Urothelium cell line (cell line): ENCODE results near the gene DLX1.

Experiments used
- DNase-seq: peaks from one replicate; pipeline ENCODE4 v3.0.0; 2011; ENCODE audit warnings: low spot score, mixed read lengths
- FAIRE-seq: peaks from 2 replicates; lab custom pipeline; 2011; peaks lifted over from hg19 to GRCh38; lab: Jason Lieb, UNC

The DLX1 gene

GRCh38 chr2:172086241-172087206 lies 1.2 kb downstream of the DLX1 start:
- no peak for FAIRE-seq
- DNase-seq, result no peak

- DNase-seq (no peak), FAIRE-seq (no peak)
Measured at GRCh38 chr2:172087207-172087779, 2.0 kb downstream of the DLX1 start.

- DNase-seq, result no peak
- no peak for FAIRE-seq
Measured at GRCh38 chr2:172087780-172088244, 2.5 kb downstream of the DLX1 start.

DNA sequence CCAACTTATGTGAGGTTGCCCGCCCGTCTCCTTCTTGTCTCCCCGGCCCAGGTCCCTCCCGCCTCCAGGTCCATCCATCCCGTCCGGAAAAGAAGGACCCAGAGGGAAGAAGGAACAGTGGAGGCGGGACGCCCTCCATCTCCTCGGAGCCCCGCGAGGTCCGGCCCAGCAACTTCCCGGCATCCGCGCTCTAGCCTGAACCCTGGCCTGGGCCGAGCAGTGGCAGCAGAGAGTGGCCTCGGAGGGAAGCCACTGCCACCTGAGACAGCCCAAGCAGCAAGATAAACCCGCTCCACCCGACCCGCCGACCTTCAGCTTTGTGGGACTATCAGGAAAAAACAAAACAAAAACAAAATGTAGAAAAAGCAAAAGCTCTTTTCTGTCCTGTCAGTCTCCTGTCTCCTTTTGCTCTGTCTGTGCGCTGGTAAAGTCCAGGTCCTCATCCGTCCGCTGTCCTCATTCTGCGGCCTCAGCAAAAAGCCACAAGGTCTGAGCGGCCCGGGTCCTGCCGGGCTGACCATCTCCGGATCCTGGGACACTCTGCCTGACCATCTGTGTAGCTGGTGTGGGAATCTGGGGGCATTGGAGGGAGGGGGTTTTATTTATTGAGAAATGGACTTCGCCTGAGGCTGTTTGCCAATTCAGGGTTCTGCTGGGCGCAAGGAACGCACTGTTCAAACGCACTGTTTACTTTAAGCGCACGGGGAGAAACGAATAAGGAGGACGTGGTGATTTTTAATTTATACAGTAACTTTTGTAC lies 3.1 kb downstream of the DLX1 start:
- no peak for DNase-seq
- no peak for FAIRE-seq

DNA sequence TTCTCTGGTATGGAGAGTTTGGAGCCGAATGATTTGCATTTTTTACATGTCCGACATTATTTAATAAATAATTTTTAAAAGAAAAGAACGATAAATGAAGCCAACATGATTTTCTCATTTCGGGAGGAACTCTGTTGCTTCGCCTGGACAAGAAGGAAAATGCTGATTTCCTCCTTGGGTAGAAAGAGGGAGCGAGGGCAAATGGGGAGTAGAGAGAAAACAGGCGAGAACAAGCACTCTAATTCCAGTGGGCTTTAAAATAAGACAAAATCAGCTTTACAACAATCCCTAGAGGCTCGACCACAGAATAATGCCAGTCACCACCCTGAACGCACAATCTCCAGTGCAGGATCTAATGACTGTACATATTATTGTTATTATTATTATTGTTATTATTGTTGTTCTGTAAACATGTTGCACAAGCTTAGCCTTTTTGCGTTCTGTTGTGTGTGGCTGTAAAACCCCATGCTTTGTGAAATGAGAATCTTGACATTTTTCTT lies 3.7 kb downstream of the DLX1 start:
- DNase-seq (no peak), FAIRE-seq (no peak)

GRCh38 chr2:172089633-172090032 lies 4.3 kb downstream of the DLX1 start:
- FAIRE-seq (no peak), DNase-seq (no peak)

DNA sequence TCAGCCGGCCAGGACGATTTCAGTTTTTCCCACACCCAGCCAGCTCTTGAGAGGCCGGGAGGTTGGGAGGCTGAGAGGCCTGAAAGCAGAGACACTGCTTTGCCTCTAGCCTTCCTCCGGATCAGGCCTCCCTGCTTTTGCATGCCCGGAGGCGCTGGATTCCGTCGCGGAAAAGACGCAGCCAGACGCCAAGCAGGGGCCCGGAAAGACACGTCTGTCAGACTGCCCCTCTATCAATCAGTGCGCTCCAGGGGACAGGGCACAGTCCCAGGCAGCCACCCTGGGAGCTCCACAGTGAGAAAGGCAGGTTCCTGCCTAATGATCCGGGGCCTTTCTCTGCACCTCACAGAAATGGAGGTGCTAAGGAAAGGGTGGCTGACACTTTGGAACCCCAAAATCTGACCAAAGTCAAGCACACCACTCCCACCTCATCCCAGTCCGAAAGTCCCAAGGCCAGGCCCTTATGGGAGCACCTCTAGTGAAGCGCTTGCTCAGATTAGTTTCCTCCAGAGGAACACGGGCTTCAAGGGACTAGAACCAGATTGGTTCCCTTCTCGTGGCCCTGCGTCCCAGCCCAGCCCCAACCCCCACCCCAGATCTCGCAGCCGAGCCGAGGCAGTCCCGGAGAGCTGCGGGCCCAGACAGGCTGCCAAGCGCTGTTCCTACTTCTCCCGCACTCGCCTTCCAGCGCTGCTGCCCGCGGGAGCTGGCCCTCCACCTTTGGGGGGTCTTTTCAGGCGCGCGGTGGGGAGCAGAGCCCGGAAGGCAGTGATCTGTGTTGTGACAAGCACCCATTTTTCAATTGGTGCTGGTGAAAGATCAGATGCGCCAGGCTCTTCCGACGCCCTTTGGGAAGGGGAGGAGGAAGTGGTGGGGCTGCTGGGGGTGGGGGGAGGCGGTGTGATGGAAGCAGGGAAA lies 5.0 kb downstream of the DLX1 start:
- no peak for DNase-seq
- no peak for FAIRE-seq

- DNase-seq, result no peak
Measured at GRCh38 chr2:172091000-172091641, 5.8 kb downstream of the DLX1 start.

DNA sequence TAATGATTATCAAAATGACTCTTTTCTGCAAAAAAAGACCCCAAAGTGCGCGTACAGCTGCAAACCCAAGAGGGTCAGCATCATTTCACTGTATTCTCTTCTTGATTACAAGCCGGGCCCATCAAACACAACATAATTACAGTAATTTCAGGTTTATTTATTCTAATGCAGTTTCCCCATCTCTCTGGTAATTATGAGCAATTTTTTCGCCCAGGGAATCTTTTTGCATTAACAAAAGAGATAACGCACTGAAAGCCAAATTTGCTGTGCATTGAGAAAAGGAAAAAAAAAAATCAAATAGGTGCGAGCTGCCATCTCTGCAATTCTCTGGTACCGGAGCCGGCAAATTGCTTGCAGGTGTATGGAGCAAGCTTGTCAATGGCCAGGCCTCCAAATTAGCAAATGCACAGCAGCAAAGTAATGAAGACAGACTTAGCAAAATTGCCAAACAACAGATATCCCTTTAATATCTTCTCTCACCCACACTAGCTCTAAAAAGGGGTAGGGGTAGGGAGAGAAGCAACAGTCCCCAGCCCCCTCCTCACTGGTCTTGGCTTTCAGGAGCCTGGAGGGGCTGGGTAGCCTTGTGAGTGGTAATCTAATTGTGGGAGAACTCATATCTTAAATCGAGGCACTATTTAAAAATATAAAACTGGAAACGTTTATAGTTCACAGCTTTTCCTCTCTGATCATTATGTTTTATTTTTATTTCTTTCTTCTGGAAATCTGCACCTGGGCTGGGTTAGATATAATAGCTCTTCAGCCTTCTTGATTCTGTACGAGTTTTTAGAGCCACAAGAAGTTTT lies 6.7 kb downstream of the DLX1 start:
- FAIRE-seq (no peak), DNase-seq (no peak)

More at GRCh38 chr2:172091000-172091641, 5.8 kb downstream of the DLX1 start:
- FAIRE-seq, result no peak

GRCh38 chr2:172092716-172093415 lies 7.6 kb downstream of the DLX1 start:
- DNase-seq (no peak), FAIRE-seq (no peak)

- DNase-seq (no peak), FAIRE-seq (no peak)
Measured at GRCh38 chr2:172093416-172094293, 8.3 kb downstream of the DLX1 start.

- FAIRE-seq, result no peak
- DNase-seq, result peak; percentile 65
Measured at GRCh38 chr2:172094294-172095145, 9.2 kb downstream of the DLX1 start.

- peak; percentile 88 for FAIRE-seq
- peak; percentile 73 for DNase-seq
Measured at GRCh38 chr2:172095146-172095904, 10.0 kb downstream of the DLX1 start.

- DNase-seq (peak; percentile 47), FAIRE-seq (no peak)
Measured at GRCh38 chr2:172095905-172096625, 10.8 kb downstream of the DLX1 start.
